ENCODE data around the gene IVD. TPM values are rescaled to one million over a fixed set of nuclear protein-coding genes. Genes with fewer than 3 reads are reported as not detected.

Gene IVD
- polyA plus RNA-seq, 1 experiment = 63.9 TPM

DNA sequence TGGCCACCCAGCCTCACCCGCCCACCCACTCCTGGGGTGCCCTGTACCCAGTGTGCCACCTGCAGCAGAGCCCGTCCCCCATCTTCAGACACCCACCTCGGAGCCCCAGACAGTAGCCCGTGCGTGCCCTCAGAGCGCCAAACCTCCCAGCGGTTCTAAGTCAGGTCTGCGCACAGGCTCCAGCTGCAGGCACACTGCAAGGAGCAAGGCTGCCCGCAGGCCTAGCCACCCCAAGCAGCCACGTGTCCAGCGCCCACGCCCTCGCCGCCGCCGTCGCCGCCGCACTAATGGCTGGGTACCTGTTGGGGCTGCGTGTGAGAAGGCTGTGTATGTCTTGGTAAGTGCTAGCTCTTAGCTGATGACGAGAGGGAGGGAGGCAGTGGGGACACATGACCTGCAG lies 56.4 kb downstream of the IVD start:
- H3K27me3 ChIP-seq (ENCODE audit: control insufficient read depth, insufficient read depth, low read length) = no peaks in the 10 kb centered on the region
- H3K4me3 ChIP-seq (ENCODE audit: low read depth, low read length) = no peak overlapping the region
- CTCF ChIA-PET = no interaction called here
- peaks cover 39% of the 10 kb centered on the region for H3K36me3 ChIP-seq (ENCODE audit: control insufficient read depth, insufficient read depth, low read length)
- TF ChIP-seq, protein P1, sequence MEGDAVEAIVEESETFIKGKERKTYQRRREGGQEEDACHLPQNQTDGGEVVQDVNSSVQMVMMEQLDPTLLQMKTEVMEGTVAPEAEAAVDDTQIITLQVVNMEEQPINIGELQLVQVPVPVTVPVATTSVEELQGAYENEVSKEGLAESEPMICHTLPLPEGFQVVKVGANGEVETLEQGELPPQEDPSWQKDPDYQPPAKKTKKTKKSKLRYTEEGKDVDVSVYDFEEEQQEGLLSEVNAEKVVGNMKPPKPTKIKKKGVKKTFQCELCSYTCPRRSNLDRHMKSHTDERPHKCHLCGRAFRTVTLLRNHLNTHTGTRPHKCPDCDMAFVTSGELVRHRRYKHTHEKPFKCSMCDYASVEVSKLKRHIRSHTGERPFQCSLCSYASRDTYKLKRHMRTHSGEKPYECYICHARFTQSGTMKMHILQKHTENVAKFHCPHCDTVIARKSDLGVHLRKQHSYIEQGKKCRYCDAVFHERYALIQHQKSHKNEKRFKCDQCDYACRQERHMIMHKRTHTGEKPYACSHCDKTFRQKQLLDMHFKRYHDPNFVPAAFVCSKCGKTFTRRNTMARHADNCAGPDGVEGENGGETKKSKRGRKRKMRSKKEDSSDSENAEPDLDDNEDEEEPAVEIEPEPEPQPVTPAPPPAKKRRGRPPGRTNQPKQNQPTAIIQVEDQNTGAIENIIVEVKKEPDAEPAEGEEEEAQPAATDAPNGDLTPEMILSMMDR (IDR thresholded peaks at IDR 0.05; ENCODE audit: insufficient read depth, low read depth, low read length) = no peak
- POLR2A ChIA-PET = no interaction called here
- no peak for DNase-seq (ENCODE audit: low read depth)

GRCh38 chr15:40463279-40463678 lies 57.7 kb downstream of the IVD start:
- ChIA-PET CTCF (interaction anchor here (0.6 to 1.5 kb wide), 2 partner anchors 8 to 22 kb away, joined by 3 read pairs; partner anchors contain the start of gene BAHD1), POLR2A (no interaction called here)
- Histone ChIP-seq H3K4me3 (ENCODE audit: low read depth, low read length) (no peak overlapping the region), H3K27me3 (ENCODE audit: control insufficient read depth, insufficient read depth, low read length) (no peaks in the 10 kb centered on the region), H3K36me3 (ENCODE audit: control insufficient read depth, insufficient read depth, low read length) (peaks cover 39% of the 10 kb centered on the region)
- DNase-seq (ENCODE audit: low read depth) = no peak
- TF ChIP-seq, protein P1 (IDR thresholded peaks at IDR 0.05; ENCODE audit: insufficient read depth, low read depth, low read length) = no peak

DNA sequence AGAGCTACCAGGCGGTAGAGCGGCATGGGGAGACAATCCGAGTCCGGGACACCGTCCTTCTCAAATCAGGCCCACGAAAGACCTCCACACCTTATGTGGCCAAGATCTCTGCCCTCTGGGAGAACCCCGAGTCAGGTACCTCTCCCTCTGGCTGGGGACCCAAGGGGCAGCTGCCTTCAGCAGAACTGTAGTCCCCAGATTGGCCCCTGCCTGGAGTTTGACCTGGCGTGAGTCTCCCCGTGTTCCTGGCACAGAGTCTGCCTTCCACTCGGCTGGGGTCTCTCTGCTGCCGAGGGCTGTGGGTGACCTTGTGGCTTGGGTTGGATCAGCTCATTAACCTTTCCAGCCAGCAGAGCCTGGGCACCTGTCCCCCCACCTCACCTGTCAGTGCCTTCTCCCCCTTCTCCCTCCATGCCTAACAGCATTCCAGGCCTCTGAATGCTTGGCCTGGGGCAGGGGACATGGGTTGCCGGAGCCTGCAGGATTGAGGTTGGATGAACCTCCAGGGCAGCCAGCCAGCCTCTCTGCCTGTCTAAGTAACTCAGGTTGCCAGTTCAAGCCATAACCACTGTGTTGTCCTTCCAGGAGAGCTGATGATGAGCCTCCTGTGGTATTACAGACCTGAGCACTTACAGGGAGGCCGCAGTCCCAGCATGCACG lies 58.4 kb downstream of the IVD start:
- no peaks in the 10 kb centered on the region for H3K27me3 ChIP-seq (ENCODE audit: control insufficient read depth, insufficient read depth, low read length)
- no peak overlapping the region for H3K4me3 ChIP-seq (ENCODE audit: low read depth, low read length)
- no peak for DNase-seq (ENCODE audit: low read depth)
- POLR2A ChIA-PET = no interaction called here
- CTCF ChIA-PET = interaction anchor here (1.5 kb wide), 1 partner anchor 9 kb away, joined by 3 read pairs; no protein-coding TSS in a partner anchor
- TF ChIP-seq, protein P1 (IDR thresholded peaks at IDR 0.05; ENCODE audit: insufficient read depth, low read depth, low read length) = no peak
- H3K36me3 ChIP-seq (ENCODE audit: control insufficient read depth, insufficient read depth, low read length) = peaks cover 35% of the 10 kb centered on the region

DNA sequence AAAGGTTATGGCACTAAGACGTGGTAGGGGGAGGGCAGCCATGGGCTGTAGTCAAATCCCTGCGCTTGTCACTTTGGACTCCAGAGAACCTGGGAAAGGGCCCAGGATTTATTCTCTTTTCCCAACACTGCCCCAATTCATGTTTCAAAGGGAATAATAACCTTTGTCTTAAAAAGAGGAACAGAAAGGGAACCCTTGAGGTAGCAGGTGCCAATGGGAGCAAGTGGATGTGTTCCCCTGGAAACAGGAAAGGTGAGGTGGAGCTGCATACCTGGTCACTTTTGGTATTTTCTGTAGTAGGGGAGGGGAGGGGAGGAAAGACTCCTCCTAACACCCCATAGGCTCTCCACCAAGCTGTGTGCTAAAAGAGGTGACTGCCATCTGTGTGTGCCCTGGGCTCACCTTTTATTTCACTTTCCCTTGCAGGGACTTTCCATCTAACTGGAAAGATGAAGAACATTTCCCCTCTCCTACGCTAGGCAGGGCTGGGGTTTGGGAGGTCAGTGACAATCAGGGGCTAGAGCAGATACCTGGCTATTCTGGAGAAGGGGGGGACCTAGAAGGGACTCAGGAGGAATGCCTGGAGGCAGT lies 59.1 kb downstream of the IVD start:
- CTCF ChIA-PET = no interaction called here
- no peak overlapping the region for H3K4me3 ChIP-seq (ENCODE audit: low read depth, low read length)
- peaks cover 29% of the 10 kb centered on the region for H3K36me3 ChIP-seq (ENCODE audit: control insufficient read depth, insufficient read depth, low read length)
- TF ChIP-seq, protein P1 (IDR thresholded peaks at IDR 0.05; ENCODE audit: insufficient read depth, low read depth, low read length) = no peak
- no peak for DNase-seq (ENCODE audit: low read depth)
- H3K27me3 ChIP-seq (ENCODE audit: control insufficient read depth, insufficient read depth, low read length) = no peaks in the 10 kb centered on the region
- POLR2A ChIA-PET = no interaction called here

- ChIA-PET CTCF (interaction anchor here (1.2 kb wide), 1 partner anchor 100 kb away, joined by 4 read pairs; no protein-coding TSS in a partner anchor), POLR2A (no interaction called here)
- TF ChIP-seq, protein P1 (IDR thresholded peaks at IDR 0.05; ENCODE audit: insufficient read depth, low read depth, low read length) = no peak
- Histone ChIP-seq H3K4me3 (ENCODE audit: low read depth, low read length) (no peak overlapping the region), H3K27me3 (ENCODE audit: control insufficient read depth, insufficient read depth, low read length) (no peaks in the 10 kb centered on the region), H3K36me3 (ENCODE audit: control insufficient read depth, insufficient read depth, low read length) (peaks cover 25% of the 10 kb centered on the region)
- no peak for DNase-seq (ENCODE audit: low read depth)
These were observed 60.3 kb downstream of the IVD start for GRCh38 chr15:40465939-40466338.
